Cortex of kidney (tissue), 1 donor: ENCODE results near the gene FHL2.

Experiments
- DNase-seq: peaks from one replicate; lab custom pipeline; 2025; lab: John Stamatoyannopoulos, UW

FHL2 gene

DNA sequence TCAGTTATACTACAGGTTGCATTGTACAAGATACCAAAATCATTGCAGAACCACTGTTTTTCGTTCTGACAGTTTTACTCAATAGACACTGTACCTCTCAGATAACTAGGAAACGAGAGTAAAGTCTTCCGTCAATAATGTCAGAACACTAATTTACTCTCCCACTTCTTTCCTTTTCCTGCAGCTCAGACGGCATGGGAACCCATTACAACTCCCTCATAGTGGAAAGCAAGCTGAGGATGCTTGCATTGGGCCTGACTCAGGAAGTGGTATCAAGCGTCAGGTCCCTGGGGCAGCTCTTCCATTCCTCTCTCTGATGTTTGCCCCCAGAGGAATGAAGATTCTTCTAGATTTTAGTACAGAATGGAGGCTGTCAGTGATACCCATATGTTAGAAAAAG is 23.9 kb upstream of the FHL2 start:
- no peak for DNase-seq

DNA sequence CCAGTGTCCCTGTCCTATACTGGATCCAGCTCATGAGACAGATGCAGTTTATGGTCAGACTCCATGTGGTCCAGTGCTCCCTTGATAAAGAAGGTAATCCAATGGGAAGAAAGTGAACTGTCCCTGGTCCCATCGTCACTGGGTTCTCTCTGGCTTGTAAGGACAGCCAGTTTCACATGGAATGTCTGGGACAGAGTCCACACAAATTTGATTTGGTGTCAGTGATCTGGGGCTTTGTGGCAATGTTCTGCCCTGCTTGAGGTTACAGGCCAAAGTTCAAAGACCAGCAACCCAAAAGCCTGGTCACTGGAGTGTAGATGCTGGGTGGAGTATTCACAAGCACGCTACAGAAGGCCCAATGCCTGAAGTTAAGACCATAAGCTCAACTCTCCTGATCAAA is 22.2 kb upstream of the FHL2 start:
- DNase-seq: no peak

DNA sequence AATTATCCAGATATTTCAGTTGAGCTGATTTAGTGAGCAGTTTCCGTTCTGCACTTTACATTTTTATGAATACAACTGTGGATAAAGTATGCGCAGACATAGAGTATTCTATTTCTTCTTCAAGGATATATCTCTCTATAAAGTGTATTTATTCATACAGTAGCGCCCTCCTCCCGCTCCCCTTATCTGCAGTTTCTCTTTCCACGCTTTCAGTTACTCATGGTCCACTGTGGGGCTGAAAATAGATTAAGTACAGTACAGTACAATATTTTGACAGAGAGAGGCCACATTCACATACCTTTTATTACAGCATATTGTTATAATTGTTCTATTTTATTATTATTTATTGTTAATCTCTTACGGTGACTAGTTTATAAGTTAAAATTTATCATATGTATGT is 19.7 kb upstream of the FHL2 start:
- DNase-seq: no peak

DNA sequence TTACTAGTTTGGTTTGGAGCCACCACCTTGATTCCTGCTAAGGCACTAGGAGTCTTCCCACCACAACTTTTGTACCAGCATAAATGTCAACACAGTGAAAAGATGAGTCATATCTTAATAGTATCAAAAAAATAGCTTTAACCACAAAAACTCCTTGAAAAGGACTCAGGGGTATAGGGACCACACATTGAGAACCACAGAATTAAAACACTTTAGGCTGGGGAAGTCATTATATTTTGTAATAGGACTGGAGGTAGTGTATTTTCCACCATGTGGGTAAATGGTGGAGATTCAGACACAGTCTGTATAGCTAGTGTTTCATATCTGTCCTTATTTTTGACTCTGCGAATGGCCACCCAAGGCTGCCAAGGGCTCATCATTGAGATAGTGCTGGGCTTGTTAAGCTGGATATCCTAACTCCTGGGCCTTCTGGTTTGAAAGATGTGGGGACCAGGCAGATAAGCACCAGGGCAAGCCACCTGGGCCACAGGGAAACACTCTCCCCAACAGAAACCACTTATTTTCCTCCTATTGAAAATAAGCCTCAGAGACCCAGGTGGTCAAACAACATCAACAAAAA is 19.1 kb upstream of the FHL2 start:
- no peak for DNase-seq

DNA sequence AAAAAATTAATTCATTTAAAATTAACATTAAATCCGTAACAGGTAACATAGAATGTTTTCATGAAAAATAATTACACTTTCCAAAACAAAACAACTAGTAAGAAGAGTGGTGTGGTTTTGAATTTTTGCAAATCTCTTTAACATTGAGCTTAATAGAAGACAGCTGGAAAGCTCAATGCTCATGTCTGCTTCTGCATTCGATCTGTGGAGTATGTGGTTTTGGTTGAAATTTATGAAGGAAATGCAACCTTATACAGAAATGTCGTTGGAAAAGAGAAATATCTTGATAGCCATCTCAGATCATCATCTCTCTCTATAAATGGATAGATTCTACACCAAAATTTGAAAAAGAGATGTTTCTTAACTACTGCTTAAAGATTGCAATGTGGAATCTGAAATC is 17.3 kb upstream of the FHL2 start:
- no peak for DNase-seq

DNA sequence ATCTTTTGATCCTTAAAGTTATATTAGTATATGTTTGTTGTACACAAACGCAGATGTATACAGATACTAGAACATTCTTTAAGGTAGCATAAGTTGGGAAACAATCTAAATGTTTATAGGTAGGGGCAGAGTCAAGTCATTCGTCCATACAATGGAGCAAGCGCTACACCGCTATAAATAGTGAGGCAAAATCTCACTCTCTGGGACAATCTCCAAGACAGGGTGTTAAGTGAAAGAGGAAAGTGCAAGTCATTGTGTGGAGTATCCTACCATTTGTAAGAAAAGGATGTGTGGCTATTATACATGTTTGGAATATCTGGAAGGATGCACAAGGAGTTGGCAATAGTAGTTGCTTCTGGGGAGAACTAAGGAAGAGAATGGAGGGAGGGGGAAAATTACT is 16.2 kb upstream of the FHL2 start:
- DNase-seq: no peak

DNA sequence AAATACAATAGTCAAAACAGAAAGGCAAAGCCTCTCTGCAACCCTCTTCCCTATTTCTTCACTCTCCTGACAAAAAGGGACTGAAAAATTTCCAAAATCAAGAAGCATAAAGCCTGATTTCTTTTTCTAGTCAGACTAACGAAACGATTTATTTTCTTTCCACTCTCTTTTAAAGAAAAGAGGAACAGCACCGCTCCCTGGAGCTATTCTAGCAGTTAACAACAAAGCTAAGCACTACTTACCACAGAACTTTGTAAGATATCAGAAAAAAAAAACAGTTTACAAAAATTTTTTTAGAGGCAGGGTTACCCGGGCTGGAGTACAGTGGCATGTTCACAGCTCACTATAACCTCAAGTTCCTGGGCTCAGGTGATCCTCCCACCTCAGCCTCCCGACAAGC is 14.4 kb upstream of the FHL2 start:
- no peak for DNase-seq

DNA sequence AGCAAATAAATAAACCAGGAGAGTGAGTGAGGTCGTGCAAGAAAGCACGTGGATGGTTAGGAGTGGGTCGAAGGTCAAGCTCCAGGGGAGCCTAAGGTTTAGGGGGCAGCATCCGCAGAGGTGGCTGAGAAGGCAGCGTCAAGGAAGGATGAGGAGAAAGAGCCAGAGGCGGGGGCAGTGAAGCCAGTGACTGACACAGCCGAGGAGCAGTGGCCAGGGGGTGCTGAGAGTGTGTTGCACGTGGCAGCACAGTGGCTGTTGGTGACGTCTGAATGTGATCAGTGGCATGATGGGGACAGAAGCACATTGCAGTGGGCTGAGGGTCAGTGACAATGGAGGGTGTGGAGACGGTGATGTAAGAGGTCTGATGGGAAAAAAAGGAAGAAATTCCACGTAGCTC is 13.7 kb upstream of the FHL2 start:
- DNase-seq: no peak

DNA sequence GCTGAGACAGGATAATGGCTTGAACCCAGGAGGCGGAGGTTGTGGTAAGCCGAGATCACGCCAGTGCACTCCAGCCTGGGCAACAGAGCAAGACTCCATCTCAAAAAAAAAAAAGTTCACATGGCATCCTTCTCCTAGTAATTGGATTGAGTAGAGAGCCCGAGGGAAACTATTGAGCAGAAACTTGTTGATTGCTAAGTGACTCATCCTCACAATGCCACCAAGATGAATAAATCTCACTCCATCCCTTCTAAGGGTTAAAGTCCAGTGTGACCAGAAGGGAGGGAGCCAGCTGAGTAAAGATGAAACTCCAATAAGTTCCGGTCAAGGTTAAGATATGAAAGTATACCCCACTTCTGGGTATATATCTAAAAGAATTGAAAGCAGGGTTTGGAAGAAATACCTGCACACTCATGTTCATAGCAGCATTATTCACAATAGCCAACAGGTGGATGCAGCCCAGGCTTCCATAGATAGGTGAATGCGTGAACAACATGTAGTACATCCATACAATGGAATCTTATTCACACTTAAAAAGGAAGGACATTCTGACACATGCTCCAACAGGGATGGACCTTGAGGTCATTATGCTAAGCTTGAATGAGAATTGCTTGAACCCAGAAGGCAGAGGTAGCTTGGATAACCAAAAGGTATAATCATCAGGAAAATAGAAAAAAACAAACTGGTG is 13.0 kb upstream of the FHL2 start:
- DNase-seq: no peak

DNA sequence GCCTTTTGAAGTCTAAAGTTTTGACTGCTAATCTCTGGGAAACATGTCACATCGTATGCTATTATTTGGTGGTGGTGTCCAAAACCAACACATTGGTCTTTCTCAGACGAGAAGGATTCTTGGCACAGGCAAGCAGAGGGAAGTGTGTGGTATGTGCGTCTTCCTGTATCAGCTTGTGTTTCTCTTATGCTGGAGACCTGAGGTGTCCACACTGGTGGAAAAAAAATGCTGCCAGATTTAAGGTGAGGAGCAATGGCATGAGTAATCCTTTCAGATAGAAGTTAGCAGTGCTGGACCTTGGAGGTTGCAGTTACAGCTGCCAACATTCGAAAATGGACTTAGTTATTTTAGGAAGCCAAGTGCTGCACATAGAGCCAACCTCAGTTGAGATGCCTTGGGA is 11.7 kb upstream of the FHL2 start:
- no peak for DNase-seq

DNA sequence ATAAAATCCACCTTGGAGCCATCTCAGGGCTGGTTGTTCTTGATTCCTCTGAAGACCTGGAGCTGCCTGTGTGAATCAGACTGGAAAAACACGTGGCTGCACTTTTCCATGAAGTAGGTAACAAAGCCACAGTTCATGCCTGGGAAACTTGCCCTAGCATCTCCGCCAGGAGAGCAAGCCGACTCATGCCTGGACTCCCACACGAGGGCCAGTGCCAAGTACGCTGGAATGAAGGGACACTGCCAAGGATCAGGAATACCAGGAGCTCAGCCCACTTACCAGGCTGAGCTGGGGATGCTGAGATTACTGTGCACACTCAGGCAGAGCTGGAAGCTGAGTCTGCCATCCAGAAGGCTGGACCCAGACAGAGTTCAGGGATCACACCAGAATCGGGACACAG is 10.9 kb upstream of the FHL2 start:
- no peak for DNase-seq

DNA sequence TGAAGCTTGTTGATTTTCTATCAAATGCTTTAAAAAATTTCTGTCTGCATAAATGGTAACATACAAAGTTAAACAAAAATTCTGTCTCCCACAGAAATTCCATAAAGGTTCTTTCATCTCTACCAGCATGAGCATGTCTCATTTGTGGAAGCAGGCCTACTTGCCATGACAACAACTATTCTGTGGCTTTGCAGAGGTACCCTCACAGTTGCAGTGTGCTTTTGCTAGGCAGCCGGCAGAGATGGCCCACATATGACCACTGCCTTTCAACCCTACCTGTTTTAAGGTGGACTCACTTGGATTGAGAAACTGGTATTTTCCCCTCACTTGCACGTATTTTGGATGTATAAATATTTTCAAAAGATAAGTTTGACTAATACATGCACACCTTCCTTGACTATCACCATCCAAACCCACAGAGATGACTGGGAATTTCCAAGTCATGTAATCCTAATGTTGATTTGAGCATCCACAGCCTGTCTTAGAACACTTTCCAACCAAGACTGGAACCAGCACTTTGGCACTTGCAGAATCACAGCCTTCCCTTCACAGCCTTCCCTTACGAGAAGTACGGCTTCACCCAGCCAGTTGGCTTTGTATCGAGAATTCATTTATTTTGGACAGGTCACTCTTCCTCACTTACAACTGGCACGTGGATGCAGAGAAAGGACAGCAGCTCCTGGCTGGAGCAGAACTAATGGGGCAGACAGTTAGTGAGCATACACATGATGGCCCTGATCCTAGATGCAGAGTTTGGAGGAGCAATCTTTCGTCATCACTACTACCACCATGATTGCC is 9.3 kb upstream of the FHL2 start:
- no peak for DNase-seq

DNA sequence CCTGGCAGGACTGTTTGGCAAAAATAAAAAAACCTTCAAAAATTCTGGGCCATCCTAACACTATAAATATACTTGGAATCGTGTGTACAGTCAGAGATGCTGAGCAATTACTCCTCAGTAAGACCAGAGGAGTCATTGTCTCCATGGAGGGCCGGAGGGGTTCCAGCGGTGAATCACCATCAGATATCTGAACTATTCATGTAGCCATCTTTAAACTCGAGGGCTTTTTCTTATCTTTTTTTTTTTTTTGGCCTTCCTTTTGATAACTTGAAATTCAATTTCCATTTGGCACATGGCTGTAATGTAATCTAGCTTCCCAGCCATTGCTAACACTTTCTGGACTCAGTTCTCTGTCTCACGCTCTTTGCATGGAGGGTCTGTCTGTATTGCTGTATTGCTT is 7.4 kb upstream of the FHL2 start:
- DNase-seq: no peak

DNA sequence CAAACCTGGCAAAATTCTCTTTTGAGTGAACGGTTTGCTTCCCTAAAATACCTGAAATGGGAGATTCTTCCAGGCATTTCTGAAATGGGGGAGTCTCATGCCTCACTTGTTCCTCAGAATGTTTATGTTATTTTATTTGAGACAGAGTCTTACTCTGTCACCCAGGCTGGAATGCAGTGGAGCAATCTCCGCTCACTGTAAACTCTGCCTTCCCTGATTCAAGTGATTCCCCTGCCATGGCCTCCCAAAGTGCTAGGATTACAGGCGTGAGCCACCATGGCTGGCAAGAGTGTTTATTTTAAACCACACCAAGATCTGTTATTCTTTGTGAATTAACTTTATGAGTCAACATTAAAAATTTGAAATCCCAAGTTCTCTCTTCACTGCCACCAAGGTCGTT is 6.4 kb upstream of the FHL2 start:
- DNase-seq: no peak

DNA sequence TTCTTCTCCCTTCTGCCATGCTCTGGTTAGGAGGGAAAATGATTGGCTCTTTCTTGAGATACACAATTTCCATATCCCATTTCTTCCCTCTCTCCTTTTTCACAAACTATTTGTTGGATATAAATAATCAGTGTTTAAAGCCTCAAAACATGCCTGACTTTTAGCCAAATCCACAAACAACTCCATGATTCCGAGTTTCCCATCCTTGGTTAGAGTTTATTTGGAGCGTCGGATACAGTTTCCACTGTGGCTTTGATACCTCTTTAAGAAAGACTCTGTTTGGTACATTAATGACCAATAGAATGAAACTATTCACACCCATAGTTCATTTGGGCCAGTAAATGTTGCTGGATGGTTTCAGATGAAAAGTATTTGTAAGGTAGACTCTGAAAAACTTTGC is 5.9 kb upstream of the FHL2 start:
- DNase-seq: no peak

DNA sequence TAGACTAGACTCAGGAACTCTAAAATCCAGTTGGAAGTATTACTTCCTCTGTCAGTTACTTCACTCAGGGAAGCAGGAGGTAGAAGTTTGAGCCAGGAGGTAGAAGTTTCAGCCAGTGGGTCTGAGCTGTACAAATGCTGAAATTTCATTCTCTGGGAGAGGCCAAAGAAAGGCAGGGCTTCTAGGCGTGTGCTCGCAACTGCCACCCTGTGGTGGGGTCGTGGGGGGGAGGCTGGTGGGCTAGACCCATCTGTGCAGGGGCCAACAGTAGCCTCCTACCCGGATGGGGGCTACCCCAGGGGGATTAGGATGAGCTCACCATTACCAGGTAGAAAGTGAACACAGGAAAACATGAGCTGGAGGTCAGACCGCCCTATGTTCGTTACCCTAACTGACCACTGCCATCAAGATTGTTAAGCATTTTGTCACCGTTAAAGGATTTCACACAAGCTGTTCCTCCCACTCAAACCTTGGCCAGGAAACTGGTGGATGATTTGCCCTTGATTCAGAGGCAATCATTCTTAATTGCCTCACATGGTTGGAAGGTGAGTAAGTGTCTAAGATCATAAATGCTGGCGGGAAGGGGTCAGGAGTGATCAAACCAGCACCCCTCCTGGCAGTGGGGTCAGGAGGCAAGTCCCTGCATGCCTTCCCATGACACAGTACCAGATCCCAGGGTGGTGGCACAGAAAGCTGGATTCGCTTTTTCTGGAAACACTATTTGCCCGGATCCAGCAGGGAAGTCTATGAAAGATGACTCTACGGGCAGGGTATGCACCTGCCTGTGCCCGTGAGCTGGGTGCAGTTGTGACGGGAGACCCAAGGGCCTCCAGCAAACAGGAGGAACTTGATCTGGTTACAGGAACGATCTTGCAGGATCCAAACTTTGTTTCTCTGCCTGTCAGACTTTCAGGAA is 5.2 kb upstream of the FHL2 start:
- DNase-seq: no peak

DNA sequence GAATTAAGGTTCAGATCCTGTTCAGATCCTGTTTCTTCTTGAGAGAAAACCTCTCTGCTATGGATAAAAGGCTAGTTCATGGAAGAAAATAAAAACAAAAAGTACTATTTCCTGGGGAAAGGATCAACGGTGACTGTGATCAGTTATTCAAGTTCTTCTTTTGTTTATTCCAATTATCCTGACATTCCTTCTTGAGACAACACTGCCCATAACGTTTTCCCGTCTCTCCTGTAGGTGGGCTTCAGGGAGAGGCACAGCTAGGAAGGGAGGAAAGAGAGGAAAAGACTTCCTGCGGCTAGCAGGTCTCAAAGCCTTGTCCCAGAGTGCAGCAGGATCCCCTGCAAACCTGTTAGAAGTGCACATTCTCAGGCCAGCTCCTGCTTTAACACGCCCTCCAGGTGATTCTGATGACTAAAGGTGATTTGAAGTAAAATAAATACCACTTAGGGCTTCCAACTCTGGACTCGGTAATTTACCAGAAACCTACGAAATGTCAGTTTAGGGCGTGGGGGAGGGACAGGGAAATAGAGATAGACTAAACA is 4.5 kb upstream of the FHL2 start:
- DNase-seq: no peak

DNA sequence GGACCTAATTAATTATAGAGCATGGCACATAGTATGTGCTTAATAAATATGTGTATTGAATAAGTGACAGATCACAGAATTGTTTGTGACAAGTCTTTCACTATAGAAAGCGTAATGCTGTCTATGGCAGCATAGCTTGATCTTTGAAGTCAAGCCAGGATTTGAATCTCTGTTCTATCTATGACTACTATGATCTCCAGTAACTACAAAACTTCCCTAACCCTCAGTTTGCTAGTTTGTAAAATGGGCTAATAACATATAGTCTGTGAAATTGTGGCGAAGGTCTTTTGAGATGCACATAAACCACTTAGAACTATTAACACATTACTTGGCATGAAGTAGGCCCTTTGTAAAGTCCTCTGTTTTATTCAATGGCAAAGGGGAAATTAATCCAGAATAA is 4.0 kb upstream of the FHL2 start:
- no peak for DNase-seq

DNA sequence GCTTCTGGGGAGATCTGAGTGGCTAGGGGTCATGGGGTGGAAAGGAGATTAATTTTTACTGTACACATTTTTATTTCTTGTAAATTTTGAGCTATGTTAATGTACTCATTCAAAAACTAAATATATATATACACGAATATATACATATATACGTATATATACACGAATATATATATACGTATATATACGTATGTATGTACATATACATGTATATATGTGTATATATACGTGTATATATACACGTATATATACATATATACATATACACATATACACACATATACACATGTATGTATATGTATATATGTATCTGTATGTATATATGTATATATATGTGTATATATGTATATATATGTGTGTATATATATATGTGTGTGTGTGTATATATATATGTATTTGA is 3.0 kb upstream of the FHL2 start:
- no peak for DNase-seq

DNA sequence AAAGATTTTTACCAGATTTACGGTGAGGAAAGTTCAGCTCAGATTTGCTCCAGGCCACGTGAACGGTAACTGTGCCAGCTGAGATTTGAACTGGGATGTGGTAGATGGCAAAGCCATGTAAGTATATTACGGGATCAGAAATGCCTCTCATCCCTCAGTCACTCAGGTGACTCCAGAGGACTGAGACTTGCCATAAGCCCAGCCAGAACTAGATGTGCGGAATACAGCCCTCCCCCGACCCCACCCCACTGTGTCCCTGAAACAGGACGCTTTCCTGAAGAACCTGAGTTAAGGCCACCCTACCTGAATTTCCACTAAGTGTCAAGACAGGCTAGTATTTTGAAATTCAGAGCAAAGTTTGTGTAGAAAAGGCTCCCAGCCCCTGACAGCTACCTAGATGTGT is 1.3 kb upstream of the FHL2 start:
- DNase-seq: no peak

DNA sequence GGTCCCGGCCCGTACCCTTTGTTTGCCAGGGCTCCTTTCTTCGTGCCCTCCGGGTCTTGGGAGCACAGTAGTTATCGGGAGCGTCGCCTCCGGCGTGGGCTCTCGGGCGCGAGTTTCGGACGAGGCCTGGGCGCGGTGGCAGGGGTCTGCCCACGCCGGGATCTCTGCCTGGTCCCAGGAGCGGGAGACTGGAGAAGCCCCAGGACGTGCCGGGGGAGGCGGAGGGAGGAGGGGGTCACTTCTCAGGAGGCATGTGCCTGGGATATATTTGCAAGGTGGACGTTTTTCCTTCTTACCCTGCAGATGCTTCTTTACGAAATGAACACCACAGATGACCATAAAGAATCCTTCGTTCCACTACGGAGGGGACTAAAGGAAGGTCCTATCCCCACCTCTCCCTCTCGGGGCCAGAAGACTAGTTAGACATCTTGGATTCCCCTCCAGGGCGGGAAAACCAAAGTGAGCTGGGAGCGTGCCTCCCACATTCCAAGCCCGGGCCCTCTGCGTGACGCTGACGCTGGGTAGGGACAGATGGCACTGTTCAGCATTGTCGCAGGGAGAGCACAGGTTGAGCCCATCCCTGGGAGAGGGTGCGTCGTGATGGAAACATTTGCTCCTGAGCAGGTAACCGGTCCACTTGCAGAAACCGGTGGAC is 483 bp upstream of the FHL2 start:
- no peak for DNase-seq

DNA sequence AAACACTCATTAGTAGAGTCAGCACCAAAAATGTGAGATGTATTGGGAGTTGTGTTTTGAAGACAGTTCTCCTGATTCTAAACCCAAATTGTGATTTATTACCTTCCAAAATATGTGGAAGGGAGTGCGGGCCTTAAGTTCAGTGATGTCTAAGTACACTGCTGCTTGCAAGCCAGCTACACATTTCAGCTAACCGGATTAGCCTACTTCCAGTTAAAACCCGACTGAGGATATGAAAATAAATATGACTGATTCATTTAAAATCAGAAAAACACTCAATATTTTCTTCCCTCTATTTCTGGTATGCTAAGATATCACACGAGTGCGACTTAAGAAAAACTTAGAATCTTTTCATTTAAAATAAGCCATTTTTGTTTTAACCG is 907 bp downstream of the FHL2 start:
- DNase-seq: no peak
